ENCODE data around the gene SURF4. TPM values are rescaled to one million over a fixed set of nuclear protein-coding genes. Genes with fewer than 3 reads are reported as not detected.
A peak's percentile ranks its signal among the peaks of the same experiment; 100 is the strongest.

Gene SURF4
- total RNA-seq, 1 donor from 2014 or later, result 57.0 TPM

DNA sequence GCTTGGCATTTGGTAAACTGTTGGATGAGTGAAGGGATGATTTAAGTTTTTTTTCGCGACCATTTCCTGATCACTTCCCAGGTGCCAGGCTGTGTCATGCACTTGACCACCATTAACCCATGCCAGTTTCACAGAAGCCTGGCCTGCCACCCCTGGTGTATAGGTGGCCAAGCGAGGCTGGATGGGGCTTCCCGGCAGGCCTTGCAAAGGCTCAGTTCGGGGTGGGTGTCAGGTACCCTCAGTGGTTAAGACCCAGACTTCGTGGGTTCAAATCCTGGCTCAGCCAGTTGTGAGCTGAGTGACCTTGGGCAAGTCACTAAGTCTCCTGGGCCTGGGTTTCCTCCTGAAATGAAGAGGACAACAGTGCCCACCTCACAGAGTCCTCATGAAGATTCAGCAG lies 30.3 kb downstream of the SURF4 start:
- CTCF ChIA-PET, result no interaction called here
- peaks cover 58% of the 10 kb centered on the region for H3K4me1 Mint-ChIP-seq
- ATAC-seq (ENCODE audit: low read depth) (no peak), DNase-seq (no peak)
- POLR2A ChIA-PET, result interaction anchor here (0.6 to 3.9 kb wide), 2 partner anchors 11 to 403 kb away, joined by 3 to 52 read pairs; partner anchors contain the start of genes SURF1 and SURF2
- peaks cover 77% of the 10 kb centered on the region for H3K36me3 Mint-ChIP-seq (ENCODE audit: low read depth)
- intact Hi-C loops (cut with micrococcal nuclease), result no loop called here
- TF ChIP-seq, protein P1, sequence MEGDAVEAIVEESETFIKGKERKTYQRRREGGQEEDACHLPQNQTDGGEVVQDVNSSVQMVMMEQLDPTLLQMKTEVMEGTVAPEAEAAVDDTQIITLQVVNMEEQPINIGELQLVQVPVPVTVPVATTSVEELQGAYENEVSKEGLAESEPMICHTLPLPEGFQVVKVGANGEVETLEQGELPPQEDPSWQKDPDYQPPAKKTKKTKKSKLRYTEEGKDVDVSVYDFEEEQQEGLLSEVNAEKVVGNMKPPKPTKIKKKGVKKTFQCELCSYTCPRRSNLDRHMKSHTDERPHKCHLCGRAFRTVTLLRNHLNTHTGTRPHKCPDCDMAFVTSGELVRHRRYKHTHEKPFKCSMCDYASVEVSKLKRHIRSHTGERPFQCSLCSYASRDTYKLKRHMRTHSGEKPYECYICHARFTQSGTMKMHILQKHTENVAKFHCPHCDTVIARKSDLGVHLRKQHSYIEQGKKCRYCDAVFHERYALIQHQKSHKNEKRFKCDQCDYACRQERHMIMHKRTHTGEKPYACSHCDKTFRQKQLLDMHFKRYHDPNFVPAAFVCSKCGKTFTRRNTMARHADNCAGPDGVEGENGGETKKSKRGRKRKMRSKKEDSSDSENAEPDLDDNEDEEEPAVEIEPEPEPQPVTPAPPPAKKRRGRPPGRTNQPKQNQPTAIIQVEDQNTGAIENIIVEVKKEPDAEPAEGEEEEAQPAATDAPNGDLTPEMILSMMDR (IDR thresholded peaks at IDR 0.05), result no peak
- peak overlapping the region; percentile 24 for H3K27ac Mint-ChIP-seq
- no peak overlapping the region for H3K4me3 Mint-ChIP-seq
- H3K9me3 Mint-ChIP-seq, result no peaks in the 10 kb centered on the region
- H3K27me3 Mint-ChIP-seq, result no peaks in the 10 kb centered on the region

DNA sequence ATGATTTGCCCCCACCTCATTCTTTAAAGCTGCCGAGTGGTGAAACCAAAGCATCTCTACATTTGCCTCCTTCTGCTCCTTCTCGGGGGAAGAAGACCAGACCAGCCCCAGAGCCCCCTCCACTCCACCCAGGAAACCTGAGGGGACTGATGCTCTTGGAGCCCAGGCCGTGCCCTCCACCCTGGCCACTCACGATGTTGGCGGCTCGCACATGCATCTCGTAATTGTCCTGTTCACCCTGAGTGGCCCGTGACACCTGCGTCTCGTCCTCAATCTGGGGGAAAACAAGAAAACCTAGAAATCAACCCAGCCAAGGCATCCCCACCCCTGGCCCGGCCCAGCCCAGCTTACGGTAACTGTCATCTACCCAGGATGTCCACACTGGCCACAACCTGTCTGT lies 30.9 kb downstream of the SURF4 start:
- TF ChIP-seq, protein P1 (IDR thresholded peaks at IDR 0.05), result no peak
- H3K4me1 Mint-ChIP-seq, result peaks cover 61% of the 10 kb centered on the region
- CTCF ChIA-PET, result no interaction called here
- no peak overlapping the region for H3K4me3 Mint-ChIP-seq
- intact Hi-C loops (cut with micrococcal nuclease), result no loop called here
- H3K36me3 Mint-ChIP-seq (ENCODE audit: low read depth), result peaks cover 77% of the 10 kb centered on the region
- POLR2A ChIA-PET, result no interaction called here
- H3K27ac Mint-ChIP-seq, result no peak overlapping the region
- H3K27me3 Mint-ChIP-seq, result no peaks in the 10 kb centered on the region
- no peak for ATAC-seq (ENCODE audit: low read depth)
- H3K9me3 Mint-ChIP-seq, result no peaks in the 10 kb centered on the region
- no peak for DNase-seq

DNA sequence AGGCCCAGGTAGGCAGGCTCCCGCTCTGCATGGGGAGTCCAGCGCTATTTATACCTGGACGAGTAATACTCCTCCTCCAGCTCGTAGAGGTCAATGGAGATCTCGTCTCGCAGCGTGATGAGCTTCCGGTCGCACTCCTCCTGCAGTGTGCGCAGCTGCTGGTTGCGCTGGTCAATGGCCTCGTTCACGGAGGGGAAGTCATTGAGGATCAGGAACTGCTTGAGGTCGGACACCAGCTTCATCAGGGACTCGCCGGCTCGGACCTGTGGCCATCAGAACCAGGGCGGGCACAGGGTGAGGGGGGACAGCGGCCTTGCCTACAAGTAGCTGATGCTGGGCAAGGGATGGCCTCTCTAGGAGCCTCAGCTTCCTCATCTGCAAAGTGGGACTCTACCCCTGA lies 31.8 kb downstream of the SURF4 start:
- intact Hi-C loops (cut with micrococcal nuclease), result no loop called here
- Mint-ChIP-seq H3K27me3 (no peaks in the 10 kb centered on the region), H3K27ac (no peak overlapping the region), H3K9me3 (no peaks in the 10 kb centered on the region), H3K4me3 (no peak overlapping the region), H3K36me3 (ENCODE audit: low read depth) (peaks cover 77% of the 10 kb centered on the region), H3K4me1 (peaks cover 61% of the 10 kb centered on the region)
- POLR2A ChIA-PET, result interaction anchor here (0.7 kb wide), 1 partner anchor 9 kb away, joined by 3 read pairs; no protein-coding TSS in a partner anchor
- CTCF ChIA-PET, result no interaction called here
- DNase-seq (no peak), ATAC-seq (ENCODE audit: low read depth) (no peak)
- TF ChIP-seq, protein P1 (IDR thresholded peaks at IDR 0.05), result no peak

DNA sequence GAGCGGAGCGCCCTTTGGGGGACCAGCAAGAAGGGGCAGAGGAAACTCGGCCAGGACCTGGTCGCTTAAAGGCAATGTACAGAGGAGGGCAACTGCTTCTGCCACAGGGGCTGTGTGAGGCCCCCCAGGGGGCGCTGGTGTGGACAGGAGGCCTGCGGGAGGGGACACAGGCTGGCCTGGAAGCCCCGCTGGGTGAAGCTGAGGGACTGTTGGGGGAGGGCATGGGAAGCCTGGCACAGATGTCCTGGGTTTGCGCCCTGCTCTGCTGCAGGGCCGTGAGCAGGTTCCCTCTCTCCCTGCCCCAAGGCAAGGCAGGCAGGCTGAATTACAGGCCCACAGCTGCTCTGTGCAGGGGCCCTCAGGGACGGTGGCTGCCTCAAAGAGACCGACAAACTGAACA lies 33.3 kb downstream of the SURF4 start:
- H3K9me3 Mint-ChIP-seq, result no peaks in the 10 kb centered on the region
- TF ChIP-seq, protein P1 (IDR thresholded peaks at IDR 0.05), result no peak
- H3K36me3 Mint-ChIP-seq (ENCODE audit: low read depth), result peaks cover 69% of the 10 kb centered on the region
- no peak for ATAC-seq (ENCODE audit: low read depth)
- no peak overlapping the region for H3K4me3 Mint-ChIP-seq
- POLR2A ChIA-PET, result interaction anchor here (1.1 to 1.3 kb wide), 2 partner anchors 11 to 312 kb away, joined by 3 to 4 read pairs; partner anchors contain the start of gene GTF3C5
- CTCF ChIA-PET, result no interaction called here
- DNase-seq, result no peak
- intact Hi-C loops (cut with micrococcal nuclease), result no loop called here
- H3K27ac Mint-ChIP-seq, result no peak overlapping the region
- peaks cover 55% of the 10 kb centered on the region for H3K4me1 Mint-ChIP-seq
- H3K27me3 Mint-ChIP-seq, result no peaks in the 10 kb centered on the region

DNA sequence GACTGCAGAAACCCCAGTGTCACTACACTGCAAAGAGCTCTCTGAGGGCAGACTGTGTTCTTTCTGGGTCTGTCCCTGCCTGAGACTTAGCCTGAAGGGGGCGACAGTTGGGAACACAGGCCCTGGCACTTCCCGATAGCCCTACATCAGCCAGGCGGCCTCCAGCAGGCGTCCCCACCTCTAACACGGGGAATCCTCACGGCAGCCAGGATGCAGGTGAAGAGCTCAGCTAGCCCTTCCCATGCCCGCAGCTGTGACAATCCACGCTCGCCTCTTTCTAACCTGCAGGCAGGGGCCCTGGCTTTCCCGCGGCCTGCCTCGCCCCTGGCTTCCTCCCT lies 33.8 kb downstream of the SURF4 start:
- ATAC-seq (ENCODE audit: low read depth) (no peak), DNase-seq (no peak)
- H3K27me3 Mint-ChIP-seq, result no peaks in the 10 kb centered on the region
- H3K9me3 Mint-ChIP-seq, result no peaks in the 10 kb centered on the region
- ChIA-PET POLR2A (interaction anchor here (1.1 to 1.8 kb wide), 3 partner anchors 10 to 311 kb away, joined by 3 to 5 read pairs (median 4); partner anchors contain the start of gene GTF3C5), CTCF (no interaction called here)
- peaks cover 53% of the 10 kb centered on the region for H3K4me1 Mint-ChIP-seq
- intact Hi-C loops (cut with micrococcal nuclease), result no loop called here
- TF ChIP-seq, protein P1 (IDR thresholded peaks at IDR 0.05), result no peak
- peak overlapping the region; percentile 73 for H3K27ac Mint-ChIP-seq
- H3K4me3 Mint-ChIP-seq, result no peak overlapping the region
- peaks cover 68% of the 10 kb centered on the region for H3K36me3 Mint-ChIP-seq (ENCODE audit: low read depth)

Data from activated B cell treated with CpG ODN at 0.5 μM for 24 hours (primary cell).